Measurements from ENCODE around the gene GMCL1.

Gene GMCL1

GRCh38 chr2:69801745-69802290, 27.6 kb upstream of the GMCL1 start:
- no peak for TF ChIP-seq EGR1 (IDR thresholded peaks at IDR 0.05)
- TF ChIP-seq REST (IDR thresholded peaks at IDR 0.05; ENCODE audit: low read depth) = no peak

DNA sequence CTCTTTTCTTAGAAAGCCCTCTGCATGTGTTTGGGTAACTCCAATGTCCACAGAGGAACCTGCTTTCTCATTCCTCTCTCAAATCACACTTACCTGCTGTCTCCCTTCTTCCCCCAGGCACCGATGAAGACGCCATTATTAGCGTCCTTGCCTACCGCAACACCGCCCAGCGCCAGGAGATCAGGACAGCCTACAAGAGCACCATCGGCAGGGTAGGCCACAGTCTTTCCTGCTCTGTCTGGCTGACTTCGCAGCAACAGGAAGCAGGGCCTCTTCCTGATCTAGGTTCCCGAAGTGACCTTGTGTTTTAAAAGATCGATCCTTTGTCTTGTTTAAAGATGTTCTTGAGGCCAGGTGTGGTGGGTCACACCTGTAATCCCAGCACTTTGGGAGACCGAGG, 25.0 kb upstream of the GMCL1 start:
- TF ChIP-seq CEBPB (IDR thresholded peaks at IDR 0.05) = no peak
- no peak for TF ChIP-seq TAF1 (IDR thresholded peaks at IDR 0.05; ENCODE audit: low read depth)
- no peak for TF ChIP-seq EP300 (IDR thresholded peaks at IDR 0.05; ENCODE audit: borderline replicate concordance)
- no peak for TF ChIP-seq MAX (IDR thresholded peaks at IDR 0.05)
- no peak for TF ChIP-seq REST (IDR thresholded peaks at IDR 0.05; ENCODE audit: low read depth)
- TF ChIP-seq FOXM1 (IDR thresholded peaks at IDR 0.05; ENCODE audit: borderline replicate concordance, low read depth) = no peak
- no peak for TF ChIP-seq NFIC (IDR thresholded peaks at IDR 0.05)
- TF ChIP-seq, protein P1, sequence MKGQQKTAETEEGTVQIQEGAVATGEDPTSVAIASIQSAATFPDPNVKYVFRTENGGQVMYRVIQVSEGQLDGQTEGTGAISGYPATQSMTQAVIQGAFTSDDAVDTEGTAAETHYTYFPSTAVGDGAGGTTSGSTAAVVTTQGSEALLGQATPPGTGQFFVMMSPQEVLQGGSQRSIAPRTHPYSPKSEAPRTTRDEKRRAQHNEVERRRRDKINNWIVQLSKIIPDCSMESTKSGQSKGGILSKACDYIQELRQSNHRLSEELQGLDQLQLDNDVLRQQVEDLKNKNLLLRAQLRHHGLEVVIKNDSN (IDR thresholded peaks at IDR 0.05) = no peak
- TF ChIP-seq TCF12 (IDR thresholded peaks at IDR 0.05; ENCODE audit: low read depth) = no peak
- no peak for TF ChIP-seq ZBTB7A (IDR thresholded peaks at IDR 0.05; ENCODE audit: low read depth)
- no peak for TF ChIP-seq CREB1 (IDR thresholded peaks at IDR 0.05; ENCODE audit: low read depth)
- TF ChIP-seq YY1 (IDR thresholded peaks at IDR 0.05; ENCODE audit: low read depth) = no peak
- no peak for TF ChIP-seq RAD21 (IDR thresholded peaks at IDR 0.05; ENCODE audit: low read depth)
- TF ChIP-seq TEAD4 (IDR thresholded peaks at IDR 0.05) = no peak
- TF ChIP-seq EGR1 (IDR thresholded peaks at IDR 0.05) = no peak

DNA sequence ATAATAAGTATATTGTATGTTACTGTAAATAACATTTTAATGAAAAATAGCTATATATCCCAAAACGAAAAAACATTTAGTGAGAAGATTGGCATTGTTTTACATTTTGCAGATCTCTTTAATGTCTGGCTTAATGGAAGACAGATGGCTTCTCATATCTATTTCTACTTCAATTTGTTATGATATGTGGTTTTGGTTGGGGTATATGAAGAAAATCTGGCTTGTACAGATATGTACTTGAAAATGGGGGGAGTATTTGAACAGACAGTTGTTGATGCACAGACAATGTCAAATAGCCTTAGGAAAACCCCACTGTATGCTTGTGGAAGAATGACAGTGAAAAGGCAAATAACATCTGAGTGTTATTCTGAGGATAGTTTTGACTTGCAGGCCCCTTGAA, 23.6 kb upstream of the GMCL1 start:
- TF ChIP-seq EP300 (IDR thresholded peaks at IDR 0.05; ENCODE audit: borderline replicate concordance) (no peak), ZBTB7A (IDR thresholded peaks at IDR 0.05; ENCODE audit: low read depth) (no peak), EGR1 (IDR thresholded peaks at IDR 0.05) (no peak), TAF1 (IDR thresholded peaks at IDR 0.05; ENCODE audit: low read depth) (no peak), TEAD4 (IDR thresholded peaks at IDR 0.05) (no peak), YY1 (IDR thresholded peaks at IDR 0.05; ENCODE audit: low read depth) (no peak)

DNA sequence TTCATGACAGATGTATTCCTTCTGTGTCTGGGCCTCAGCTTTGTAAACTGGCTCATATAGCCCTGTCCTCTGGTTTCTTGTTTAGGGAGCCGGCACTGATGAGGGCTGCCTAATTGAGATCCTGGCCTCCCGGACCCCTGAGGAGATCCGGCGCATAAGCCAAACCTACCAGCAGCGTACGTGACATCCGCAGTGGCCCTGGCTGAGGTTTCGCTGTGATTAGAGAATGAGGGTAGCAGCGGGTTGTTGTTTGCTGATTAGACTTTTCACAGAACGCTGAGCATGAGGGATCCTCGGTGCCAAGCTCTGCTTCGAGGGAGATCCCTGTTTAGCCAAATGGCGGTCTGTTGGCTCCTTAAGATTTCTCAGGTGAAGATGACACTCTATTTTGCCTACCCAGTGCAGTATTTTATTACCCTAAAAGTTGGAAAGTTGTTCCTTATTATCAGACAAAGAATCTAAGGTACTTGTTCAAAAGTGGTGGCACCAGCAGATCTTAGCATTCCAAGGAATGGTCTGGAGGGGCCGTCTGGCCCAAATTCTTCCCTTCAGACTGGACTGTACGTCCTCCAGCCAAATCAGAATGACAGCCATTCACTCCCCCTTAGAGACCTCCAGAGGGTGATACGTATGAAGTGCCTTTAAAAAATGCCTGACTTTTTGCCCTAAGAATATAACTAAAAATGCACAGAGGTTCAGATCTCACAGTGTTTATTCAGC, 21.5 kb upstream of the GMCL1 start:
- TF ChIP-seq NFIC (IDR thresholded peaks at IDR 0.05) (no peak), MAX (IDR thresholded peaks at IDR 0.05) (no peak), RAD21 (IDR thresholded peaks at IDR 0.05; ENCODE audit: low read depth) (no peak)

GRCh38 chr2:69810550-69810949, 18.9 kb upstream of the GMCL1 start:
- TF ChIP-seq CREB1 (IDR thresholded peaks at IDR 0.05; ENCODE audit: low read depth) = no peak
- TF ChIP-seq EGR1 (IDR thresholded peaks at IDR 0.05) = no peak
- TF ChIP-seq REST (IDR thresholded peaks at IDR 0.05; ENCODE audit: low read depth) = no peak
- no peak for TF ChIP-seq TAF1 (IDR thresholded peaks at IDR 0.05; ENCODE audit: low read depth)
- TF ChIP-seq, protein P1 (IDR thresholded peaks at IDR 0.05) = no peak
- no peak for TF ChIP-seq TCF12 (IDR thresholded peaks at IDR 0.05; ENCODE audit: low read depth)
- TF ChIP-seq TEAD4 (IDR thresholded peaks at IDR 0.05) = no peak
- no peak for TF ChIP-seq YY1 (IDR thresholded peaks at IDR 0.05; ENCODE audit: low read depth)
- TF ChIP-seq EP300 (IDR thresholded peaks at IDR 0.05; ENCODE audit: borderline replicate concordance) = no peak
- no peak for TF ChIP-seq NFIC (IDR thresholded peaks at IDR 0.05)
- no peak for TF ChIP-seq RAD21 (IDR thresholded peaks at IDR 0.05; ENCODE audit: low read depth)
- no peak for TF ChIP-seq FOXM1 (IDR thresholded peaks at IDR 0.05; ENCODE audit: borderline replicate concordance, low read depth)
- no peak for TF ChIP-seq MAX (IDR thresholded peaks at IDR 0.05)
- TF ChIP-seq ZBTB7A (IDR thresholded peaks at IDR 0.05; ENCODE audit: low read depth) = no peak
- no peak for TF ChIP-seq CEBPB (IDR thresholded peaks at IDR 0.05)
